ENCODE results near the gene C1S. TPM values are rescaled to one million over a fixed set of nuclear protein-coding genes. Genes with fewer than 3 reads are reported as not detected.

C1S gene
- total RNA-seq, 1 donor = 516 TPM

DNA sequence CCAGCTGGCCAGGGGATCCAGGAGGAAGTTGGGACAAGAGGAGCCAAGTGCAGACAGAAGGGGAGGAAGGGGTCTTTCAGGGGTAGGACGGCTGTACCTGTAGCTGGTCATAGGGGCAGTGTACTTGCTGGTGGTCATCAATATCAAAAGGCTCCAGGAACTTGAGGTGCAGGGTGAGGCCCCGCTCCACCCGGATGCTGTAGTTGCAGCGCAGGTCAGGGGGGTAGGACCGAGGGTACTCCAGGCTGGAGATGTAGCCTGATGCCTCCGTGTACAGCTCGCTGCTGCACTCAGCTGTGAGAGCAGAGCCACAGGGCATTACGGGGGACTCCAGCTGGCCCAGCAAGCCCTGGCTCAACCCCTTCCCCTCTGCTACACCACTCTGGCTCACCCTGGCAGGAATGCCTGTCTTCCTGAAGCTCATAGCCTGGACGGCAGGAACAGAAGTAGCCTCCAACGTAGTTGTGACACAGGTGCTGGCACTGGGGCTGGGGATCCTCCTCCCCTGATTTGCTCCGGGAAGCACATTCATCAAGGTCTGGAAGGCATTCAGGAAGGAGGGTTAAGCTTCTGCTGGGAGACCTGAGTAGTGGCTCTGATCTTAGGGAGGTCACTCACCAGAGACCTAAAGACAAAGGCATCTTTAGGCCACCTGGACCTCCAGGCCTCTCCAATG is 28.8 kb downstream of the C1S start:
- TF ChIP-seq, protein P1, sequence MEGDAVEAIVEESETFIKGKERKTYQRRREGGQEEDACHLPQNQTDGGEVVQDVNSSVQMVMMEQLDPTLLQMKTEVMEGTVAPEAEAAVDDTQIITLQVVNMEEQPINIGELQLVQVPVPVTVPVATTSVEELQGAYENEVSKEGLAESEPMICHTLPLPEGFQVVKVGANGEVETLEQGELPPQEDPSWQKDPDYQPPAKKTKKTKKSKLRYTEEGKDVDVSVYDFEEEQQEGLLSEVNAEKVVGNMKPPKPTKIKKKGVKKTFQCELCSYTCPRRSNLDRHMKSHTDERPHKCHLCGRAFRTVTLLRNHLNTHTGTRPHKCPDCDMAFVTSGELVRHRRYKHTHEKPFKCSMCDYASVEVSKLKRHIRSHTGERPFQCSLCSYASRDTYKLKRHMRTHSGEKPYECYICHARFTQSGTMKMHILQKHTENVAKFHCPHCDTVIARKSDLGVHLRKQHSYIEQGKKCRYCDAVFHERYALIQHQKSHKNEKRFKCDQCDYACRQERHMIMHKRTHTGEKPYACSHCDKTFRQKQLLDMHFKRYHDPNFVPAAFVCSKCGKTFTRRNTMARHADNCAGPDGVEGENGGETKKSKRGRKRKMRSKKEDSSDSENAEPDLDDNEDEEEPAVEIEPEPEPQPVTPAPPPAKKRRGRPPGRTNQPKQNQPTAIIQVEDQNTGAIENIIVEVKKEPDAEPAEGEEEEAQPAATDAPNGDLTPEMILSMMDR (IDR thresholded peaks at IDR 0.05; ENCODE audit: insufficient read depth, low read length) = no peak
- DNase-seq (ENCODE audit: low read depth) = no peak
- peak overlapping the region; percentile 45 for H3K4me3 ChIP-seq (ENCODE audit: low read depth, low read length)

DNA sequence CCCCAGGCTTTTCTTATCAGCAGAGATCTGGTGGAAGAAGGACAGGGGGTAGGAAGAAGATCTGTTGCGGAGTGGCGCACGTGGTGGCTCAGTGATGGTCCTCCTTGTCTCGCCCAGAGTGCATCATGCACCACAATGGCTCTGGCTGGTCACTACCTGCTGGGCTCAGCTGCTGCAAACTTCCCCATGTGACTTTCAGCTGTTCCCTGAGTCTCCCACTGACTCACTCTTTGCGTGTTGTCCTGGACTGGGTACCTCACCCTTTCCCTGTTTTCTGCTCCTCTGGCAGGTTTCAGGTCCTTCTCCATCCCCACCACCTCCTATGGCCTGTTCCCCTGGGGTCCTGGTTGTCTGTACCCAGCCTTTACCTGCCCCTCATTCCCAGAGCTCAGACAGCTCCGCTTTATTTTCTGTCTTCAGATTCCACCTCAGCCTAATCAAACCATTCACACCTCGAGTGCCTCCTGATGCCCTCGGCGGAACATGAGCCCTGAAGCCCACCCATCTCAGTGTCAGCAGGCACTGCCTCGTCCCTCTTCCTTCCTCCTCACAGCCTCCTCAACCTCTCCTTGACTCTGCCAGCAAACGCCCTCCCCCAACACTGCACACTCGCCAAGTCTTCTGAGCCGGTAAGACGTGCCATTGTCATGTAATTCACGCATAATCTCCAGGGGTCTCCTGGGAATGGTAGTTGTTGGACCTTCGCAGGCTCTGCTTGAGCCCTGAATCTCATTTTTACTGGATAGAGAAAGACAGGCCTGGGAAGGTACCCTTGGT is 29.9 kb downstream of the C1S start:
- TF ChIP-seq, protein P1 (IDR thresholded peaks at IDR 0.05; ENCODE audit: insufficient read depth, low read length) = no peak
- peak overlapping the region; percentile 95 for H3K4me3 ChIP-seq (ENCODE audit: low read depth, low read length)
- DNase-seq (ENCODE audit: low read depth) = peak; percentile 30

DNA sequence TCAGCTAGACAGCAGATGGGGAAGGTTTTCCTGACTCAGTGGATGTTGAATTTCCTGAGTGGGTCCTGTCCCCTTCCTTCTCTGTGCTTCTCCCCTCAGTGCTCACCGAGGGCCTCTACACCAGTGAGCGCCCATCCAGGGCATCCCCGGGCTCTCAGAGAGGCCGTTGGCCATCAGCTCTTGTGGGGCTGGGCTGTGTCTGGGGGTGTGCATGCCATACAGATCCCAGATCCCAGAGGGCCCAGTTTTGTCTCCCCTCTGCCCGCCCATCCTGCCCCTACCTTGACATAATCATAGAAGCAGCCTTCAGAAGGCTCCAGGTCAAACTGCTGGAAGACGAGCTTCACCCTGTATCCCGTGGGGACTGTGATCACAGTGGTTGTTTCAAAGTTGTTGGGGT is 30.7 kb downstream of the C1S start:
- H3K4me3 ChIP-seq (ENCODE audit: low read depth, low read length) = peak overlapping the region; percentile 95
- no peak for DNase-seq (ENCODE audit: low read depth)
- TF ChIP-seq, protein P1 (IDR thresholded peaks at IDR 0.05; ENCODE audit: insufficient read depth, low read length) = no peak

DNA sequence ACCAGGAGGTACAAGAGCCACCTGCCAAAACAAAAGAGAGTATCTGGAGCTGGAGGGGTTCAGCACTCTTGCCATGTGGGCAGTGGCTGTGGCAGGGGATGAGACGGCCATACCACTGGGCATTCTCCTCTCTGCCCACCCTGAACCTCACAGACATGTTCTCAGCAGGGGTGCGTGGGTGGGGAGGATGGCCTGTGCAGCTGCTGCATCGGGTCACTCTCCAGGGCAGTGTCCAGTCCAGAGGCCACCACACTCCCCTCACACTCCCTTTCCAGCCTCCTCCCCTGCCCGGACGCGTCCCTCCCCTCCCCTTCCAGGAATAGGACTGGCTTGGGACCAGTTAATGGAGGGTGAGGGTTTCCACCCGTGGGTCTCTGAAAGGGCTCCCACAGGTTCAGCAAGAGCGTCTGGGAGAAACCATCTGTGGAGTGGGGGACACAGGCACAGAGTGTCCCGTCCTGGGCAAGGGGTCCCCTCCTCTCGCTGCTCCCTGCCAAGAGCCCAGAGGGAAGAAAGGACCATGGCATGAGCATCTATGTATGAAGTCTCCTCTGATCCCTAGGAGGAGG is 31.2 kb downstream of the C1S start:
- peak overlapping the region; percentile 95 for H3K4me3 ChIP-seq (ENCODE audit: low read depth, low read length)
- peak; percentile 47 for DNase-seq (ENCODE audit: low read depth)
- TF ChIP-seq, protein P1 (IDR thresholded peaks at IDR 0.05; ENCODE audit: insufficient read depth, low read length) = no peak

DNA sequence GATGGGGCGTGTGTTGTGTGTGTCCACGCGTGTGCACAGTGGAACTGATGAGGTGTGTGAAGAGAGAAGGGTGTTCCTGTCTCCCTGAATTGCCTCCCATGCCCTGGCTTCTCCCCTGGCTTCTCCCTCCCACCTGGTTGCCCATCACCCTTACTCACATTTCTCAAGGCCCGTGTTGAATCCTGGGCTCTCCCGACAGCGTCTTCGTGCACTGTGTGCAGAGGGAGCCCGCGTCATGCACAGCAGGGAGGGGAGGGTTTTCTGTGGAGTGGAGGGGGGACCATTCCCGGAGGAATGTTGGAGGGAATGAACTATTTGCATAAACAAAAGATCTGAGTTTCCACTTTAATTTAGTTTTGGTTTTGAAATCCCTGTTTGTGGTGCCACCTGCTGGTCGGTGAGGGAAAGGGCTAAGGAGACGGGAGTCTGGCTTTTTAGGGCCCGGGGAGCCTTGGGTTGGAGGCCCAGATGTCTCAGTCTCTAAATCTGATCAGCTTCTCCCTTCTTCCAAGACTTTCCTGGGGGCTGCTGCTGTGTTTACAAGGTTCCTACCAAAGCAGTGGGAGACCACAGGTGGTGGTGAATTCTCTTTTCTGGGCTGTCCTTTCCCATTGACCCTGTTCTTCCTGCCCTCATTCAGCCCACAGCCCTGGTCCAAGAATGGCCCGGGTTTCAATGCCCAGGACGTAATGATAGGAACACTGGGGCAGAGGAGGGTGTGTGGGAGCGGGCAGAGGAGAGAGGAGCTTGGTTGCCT is 31.9 kb downstream of the C1S start, which contains the start of gene C1R:
Gene C1R (minus strand): TSS at position 217 of the 757 bp plus-strand sequence. CDS start 57 bp downstream, at position 160.
- DNase-seq (ENCODE audit: low read depth) = peak; percentile 97
- TF ChIP-seq, protein P1 (IDR thresholded peaks at IDR 0.05; ENCODE audit: insufficient read depth, low read length) = peak; percentile 92
- H3K4me3 ChIP-seq (ENCODE audit: low read depth, low read length) = peak within 1 kb of the TSS; percentile 95

DNA sequence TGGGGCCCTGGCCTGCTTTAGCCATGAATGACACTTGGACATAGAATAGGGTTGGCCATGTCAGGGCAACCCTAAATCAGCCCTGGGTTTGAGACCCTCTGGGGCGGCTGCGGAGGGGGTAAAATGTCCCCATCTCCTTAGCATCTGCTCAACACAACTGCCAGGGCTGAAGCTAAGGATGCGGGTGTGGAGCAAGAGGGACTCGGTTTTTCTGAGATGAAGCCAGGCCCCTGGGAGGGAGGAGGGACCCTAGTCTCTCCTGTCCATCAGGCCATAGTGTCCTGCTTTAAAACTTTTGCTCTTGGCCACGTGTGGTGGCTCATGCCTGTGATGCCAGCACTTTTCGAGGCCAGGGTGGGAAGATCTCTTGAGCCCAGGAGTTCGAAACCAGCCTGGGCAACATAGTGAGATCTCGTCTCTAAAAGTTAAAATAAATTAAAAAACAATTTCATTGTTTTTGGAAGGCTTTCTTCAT is 32.5 kb downstream of the C1S start:
- DNase-seq (ENCODE audit: low read depth) = no peak
- TF ChIP-seq, protein P1 (IDR thresholded peaks at IDR 0.05; ENCODE audit: insufficient read depth, low read length) = no peak
- no peak overlapping the region for H3K4me3 ChIP-seq (ENCODE audit: low read depth, low read length)

Measured in fibroblast of the aortic adventitia (primary cell).